HepG2 (cell line): ENCODE results near the gene SLC16A13. TPM values are rescaled to one million over a fixed set of nuclear protein-coding genes. Genes with fewer than 3 reads are reported as not detected.

Source experiments
- AGO1 ChIP-seq: fragments of 200-400 bp; formaldehyde crosslinking; IDR thresholded peaks from 2 replicates; pipeline ENCODE4 v1.6.1; 2017; ENCODE audit warnings: mild to moderate bottlenecking, low read depth, low read length, moderate library complexity; ENCODE audit not compliant: poor library complexity, severe bottlenecking
- EHMT2 ChIP-seq: fragments of 200-600 bp; sonication (generic); IDR thresholded peaks from 2 replicates; pipeline ENCODE4 v1.7.0; 2017; ENCODE audit warnings: antibody characterized with exemption, low read depth, low read length, borderline replicate concordance
- HMG20A ChIP-seq: IDR thresholded peaks from 2 replicates; pipeline ENCODE4 v1.6.1; 2016; ENCODE audit warnings: borderline replicate concordance
- HMGA1 ChIP-seq: sonication (generic); formaldehyde crosslinking; conservative IDR thresholded peaks from 2 replicates; pipeline ENCODE4 v1.4.0; 2020; ENCODE audit warnings: missing genetic modification reagents
- KLF13 ChIP-seq: sonication (generic); formaldehyde crosslinking; IDR thresholded peaks from 2 replicates; pipeline ENCODE4 v1.4.0; 2020; ENCODE audit warnings: mild to moderate bottlenecking, missing genetic modification reagents
- NR2F2 ChIP-seq: IDR thresholded peaks from 2 replicates; pipeline ENCODE4 v1.6.1; 2012; ENCODE audit warnings: low read depth, inconsistent platforms, borderline replicate concordance
- SAFB2 ChIP-seq: sonication (generic); formaldehyde crosslinking; IDR thresholded peaks from 2 replicates; pipeline ENCODE4 v1.5.1; 2020; ENCODE audit warnings: missing genetic modification reagents, low read depth, mild to moderate bottlenecking, borderline replicate concordance
- SNAPC4 ChIP-seq: sonication (generic); formaldehyde crosslinking; IDR thresholded peaks from 2 replicates; pipeline ENCODE4 v1.4.0; 2020; ENCODE audit warnings: mild to moderate bottlenecking, missing genetic modification reagents
- TCF12 ChIP-seq, 2 experiments: fragments of 450-650 bp in 1 of 2; sonication (generic) in 1 of 2; formaldehyde crosslinking in 1 of 2; IDR thresholded peaks; 2 replicates each; pipeline versions ENCODE4 v1.6.1 to v1.8.0; 2017 to 2022; ENCODE audit warnings: antibody characterized with exemption in 1 of 2, mild to moderate bottlenecking in 1 of 2, missing genetic modification reagents in 1 of 2, moderate library complexity in 1 of 2
- TCF7 ChIP-seq: sonication (generic); IDR thresholded peaks from 2 replicates; pipeline ENCODE4 v1.6.1; 2016; ENCODE audit warnings: antibody characterized with exemption, low read depth
- U2AF1 ChIP-seq: fragments of 200-400 bp; formaldehyde crosslinking; optimal IDR thresholded peaks from 2 replicates; pipeline ENCODE3; 2017; ENCODE audit warnings: mild to moderate bottlenecking, low read depth, low read length
- ZFP62 ChIP-seq: sonication (generic); formaldehyde crosslinking; IDR thresholded peaks from 2 replicates; pipeline ENCODE4 v1.4.0; 2020; ENCODE audit warnings: missing genetic modification reagents
- ZIK1 ChIP-seq: sonication (generic); formaldehyde crosslinking; IDR thresholded peaks from 2 replicates; pipeline ENCODE4 v1.5.0; 2020; ENCODE audit warnings: mild to moderate bottlenecking, low read depth, missing genetic modification reagents, borderline replicate concordance
- ZNF234 ChIP-seq: sonication (generic); formaldehyde crosslinking; conservative IDR thresholded peaks from 2 replicates; pipeline ENCODE4 v1.5.1; 2020; ENCODE audit warnings: mild to moderate bottlenecking, missing genetic modification reagents
- ZNF337 ChIP-seq: sonication (generic); formaldehyde crosslinking; IDR thresholded peaks from 2 replicates; pipeline ENCODE4 v1.5.1; 2020; ENCODE audit warnings: missing genetic modification reagents, low read depth, mild to moderate bottlenecking, borderline replicate concordance
- ZNF441 ChIP-seq: sonication (generic); formaldehyde crosslinking; IDR thresholded peaks from 2 replicates; pipeline ENCODE4 v1.7.0; 2021; ENCODE audit warnings: missing genetic modification reagents, borderline replicate concordance
- ZNF567 ChIP-seq: sonication (generic); formaldehyde crosslinking; IDR thresholded peaks from 2 replicates; pipeline ENCODE4 v1.8.1; 2023; ENCODE audit warnings: mild to moderate bottlenecking, missing genetic modification reagents, borderline replicate concordance
- ZNF691 ChIP-seq: sonication (generic); formaldehyde crosslinking; IDR thresholded peaks from 2 replicates; pipeline ENCODE4 v1.4.0; 2020; ENCODE audit warnings: missing genetic modification reagents, low read depth, mild to moderate bottlenecking, borderline replicate concordance
- polyA plus RNA-seq, 8 experiments: library from polyadenylated mRNA; depleted of rRNA in 3 of 8; stranded (reverse) in 7 of 8; unstranded in 1 of 8; fragments of >200 nt; fragmentation: Illumina TruSeq in 4 of 8; extraction: Trizol in 4 of 8; gene quantifications; 2 replicates each; pipeline versions ENCODE4 v1.2.1 to v1.2.3, GENCODE V29; 2011 to 2016; ENCODE audit warnings: low read depth in 4 of 8, missing spikeins in 1 of 8, mixed read lengths in 1 of 8; ENCODE audit not compliant: insufficient read depth in 1 of 8
- total RNA-seq, 5 experiments: library from RNA; depleted of rRNA; stranded (reverse); fragments of >200 nt; fragmentation: Illumina TruSeq; extraction: Trizol; gene quantifications; 2 replicates each; pipeline ENCODE4 v1.2.3, GENCODE V29; 2016; ENCODE audit warnings: low read depth in 1 of 5
- TF ChIP-seq, protein P1 (sequence below): sonication (generic); formaldehyde crosslinking; IDR thresholded peaks from 2 replicates; pipeline ENCODE4 v1.4.0; 2020; ENCODE audit warnings: missing genetic modification reagents, mild to moderate bottlenecking, borderline replicate concordance
- TF ChIP-seq, protein P2 (sequence below): sonication (generic); formaldehyde crosslinking; IDR thresholded peaks from 2 replicates; pipeline ENCODE4 v1.8.0; 2022; ENCODE audit warnings: mild to moderate bottlenecking, missing genetic modification reagents; ENCODE audit not compliant: insufficient replicate concordance

SLC16A13 gene
- total and polyA plus RNA-seq, 2 of the 13 experiments (the other 11 are each of a cell fraction or from before 2014, with no cell fraction given): 2.2 to 3.0 TPM

- TF ChIP-seq SNAPC4 (0 out of 2 replicates have a peak, but pooled peaks have one; percentile 67), ZNF234 (CRISPR knock-in tag) (no peak), TCF12 (IDR thresholded peaks at IDR 0.05) (no peak), TCF12 (CRISPR knock-in tag; IDR thresholded peaks at IDR 0.05) (no peak; the same call in 1 of the 2 replicates), ZNF567 (CRISPR knock-in tag) (peak; percentile 90), NR2F2 (no peak), SAFB2 (CRISPR knock-in tag) (peak; percentile 92), AGO1 (peak; percentile 93), ZNF337 (CRISPR knock-in tag) (no peak), TCF7 (no peak), U2AF1 (peak; percentile 35), ZFP62 (CRISPR knock-in tag) (no peak), ZIK1 (CRISPR knock-in tag) (no peak; the same call in 1 of the 2 replicates), KLF13 (CRISPR knock-in tag) (no peak), ZNF441 (CRISPR knock-in tag) (peak; percentile 54; the same call in 1 of the 2 replicates), HMG20A (CRISPR knock-in tag) (no peak), HMGA1 (CRISPR knock-in tag) (no peak), EHMT2 (no peak), ZNF691 (peak; percentile 21; the same call in 1 of the 2 replicates)
- TF ChIP-seq, protein P1, sequence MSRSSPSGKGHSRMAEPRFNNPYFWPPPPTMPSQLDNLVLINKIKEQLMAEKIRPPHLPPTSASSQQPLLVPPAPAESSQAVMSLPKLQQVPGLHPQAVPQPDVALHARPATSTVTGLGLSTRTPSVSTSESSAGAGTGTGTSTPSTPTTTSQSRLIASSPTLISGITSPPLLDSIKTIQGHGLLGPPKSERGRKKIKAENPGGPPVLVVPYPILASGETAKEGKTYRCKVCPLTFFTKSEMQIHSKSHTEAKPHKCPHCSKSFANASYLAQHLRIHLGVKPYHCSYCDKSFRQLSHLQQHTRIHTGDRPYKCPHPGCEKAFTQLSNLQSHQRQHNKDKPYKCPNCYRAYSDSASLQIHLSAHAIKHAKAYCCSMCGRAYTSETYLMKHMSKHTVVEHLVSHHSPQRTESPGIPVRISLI: no peak
- TF ChIP-seq, protein P2, sequence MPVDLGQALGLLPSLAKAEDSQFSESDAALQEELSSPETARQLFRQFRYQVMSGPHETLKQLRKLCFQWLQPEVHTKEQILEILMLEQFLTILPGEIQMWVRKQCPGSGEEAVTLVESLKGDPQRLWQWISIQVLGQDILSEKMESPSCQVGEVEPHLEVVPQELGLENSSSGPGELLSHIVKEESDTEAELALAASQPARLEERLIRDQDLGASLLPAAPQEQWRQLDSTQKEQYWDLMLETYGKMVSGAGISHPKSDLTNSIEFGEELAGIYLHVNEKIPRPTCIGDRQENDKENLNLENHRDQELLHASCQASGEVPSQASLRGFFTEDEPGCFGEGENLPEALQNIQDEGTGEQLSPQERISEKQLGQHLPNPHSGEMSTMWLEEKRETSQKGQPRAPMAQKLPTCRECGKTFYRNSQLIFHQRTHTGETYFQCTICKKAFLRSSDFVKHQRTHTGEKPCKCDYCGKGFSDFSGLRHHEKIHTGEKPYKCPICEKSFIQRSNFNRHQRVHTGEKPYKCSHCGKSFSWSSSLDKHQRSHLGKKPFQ (CRISPR knock-in tag): peak; percentile 85
Observed at GRCh38 chr17:7014261-7014994, 21.4 kb upstream of the SLC16A13 start (continued).
